Chondrocyte (in vitro differentiated cells): Measurements from ENCODE around the gene COG5. TPM values are rescaled to one million over a fixed set of nuclear protein-coding genes. Genes with fewer than 3 reads are reported as not detected.

ENCODE experiments used
- DNase-seq: peaks from one replicate; pipeline ENCODE4 v3.0.0; 2021; ENCODE audit warnings: mixed read lengths, low spot score
- H3K27ac Mint-ChIP-seq: one replicate; pipeline ENCODE4 v1.8.0; 2021; ENCODE audit warnings: mild to moderate bottlenecking, moderate library complexity, mixed read lengths; ENCODE audit not compliant: unreplicated experiment
- H3K27me3 Mint-ChIP-seq: 2 replicates; pipeline ENCODE4 v1.8.0; 2021; ENCODE audit warnings: low read depth, mixed read lengths
- H3K36me3 Mint-ChIP-seq: 2 replicates; pipeline ENCODE4 v1.8.0; 2021; ENCODE audit warnings: low read depth, mixed read lengths
- H3K4me1 Mint-ChIP-seq: 2 replicates; pipeline ENCODE4 v1.8.0; 2021; ENCODE audit warnings: low read depth, mild to moderate bottlenecking, mixed read lengths
- H3K4me3 Mint-ChIP-seq: one replicate; pipeline ENCODE4 v1.8.0; 2021; ENCODE audit warnings: mild to moderate bottlenecking, moderate library complexity, mixed read lengths; ENCODE audit not compliant: unreplicated experiment
- H3K9me3 Mint-ChIP-seq: 2 replicates; pipeline ENCODE4 v1.8.0; 2021; ENCODE audit warnings: low read depth, mixed read lengths
- CTCF ChIP-seq: fragments of 200-600 bp; sonication (generic); IDR thresholded peaks from 2 replicates; pipeline ENCODE4 v1.5.0; 2021; ENCODE audit warnings: antibody characterized with exemption, mild to moderate bottlenecking, moderate library complexity
- long read RNA-seq: library from polyadenylated mRNA; stranded (forward); transcript quantifications from one replicate; pipeline ENCODE4 v2.0.0, GENCODE V29; 2021
- total RNA-seq: library from RNA; stranded (reverse); gene quantifications from 3 replicates; pipeline ENCODE4 v1.2.1, GENCODE V29; 2021

COG5 gene
- 52.8 to 56.6 TPM (median 53.8 TPM) in 3 replicates for total RNA-seq
- long read RNA-seq, full-length matches to known transcripts, result 80 of 97 reads
- long read RNA-seq, partial matches to known transcripts, result 3 of 97 reads
- long read RNA-seq, other reads (novel, unspliced or antisense), result 14 of 97 reads

GRCh38 chr7:107563775-107564552 is at the start of gene COG5, which contains the start of gene DUS4L:
COG5 (minus strand) TSS chr7:107563920; CDS start chr7:107563896, 24 bp downstream.
DUS4L (plus strand) TSS chr7:107563971; CDS start chr7:107567071, 3,100 bp downstream.
- no peaks in the 10 kb centered on the region for H3K9me3 Mint-ChIP-seq
- no peak for DNase-seq
- H3K27ac Mint-ChIP-seq, result peak within 1 kb of the TSS; percentile 86
- H3K27me3 Mint-ChIP-seq, result no peaks in the 10 kb centered on the region
- peak within 1 kb of the TSS; percentile 92 for H3K4me3 Mint-ChIP-seq
- H3K4me1 Mint-ChIP-seq, result peaks cover 58% of the 10 kb centered on the region
- no peak for TF ChIP-seq CTCF
- no peaks in the 10 kb centered on the region for H3K36me3 Mint-ChIP-seq

- DNase-seq, result no peak
- no peaks in the 10 kb centered on the region for H3K4me1 Mint-ChIP-seq
- peaks cover 31% of the 10 kb centered on the region for H3K36me3 Mint-ChIP-seq
- no peaks in the 10 kb centered on the region for H3K27me3 Mint-ChIP-seq
- no peak overlapping the region for H3K4me3 Mint-ChIP-seq
- H3K27ac Mint-ChIP-seq, result no peak overlapping the region
- no peaks in the 10 kb centered on the region for H3K9me3 Mint-ChIP-seq
- TF ChIP-seq CTCF, result no peak
Measured at GRCh38 chr7:107613439-107613838, 49.7 kb upstream of the COG5 start.

- Mint-ChIP-seq H3K36me3 (peaks cover 18% of the 10 kb centered on the region), H3K4me1 (no peaks in the 10 kb centered on the region), H3K4me3 (no peak overlapping the region), H3K27ac (no peak overlapping the region), H3K27me3 (no peaks in the 10 kb centered on the region), H3K9me3 (no peaks in the 10 kb centered on the region)
- TF ChIP-seq CTCF, result no peak
- no peak for DNase-seq
Measured at GRCh38 chr7:107610323-107610722, 46.6 kb upstream of the COG5 start.

- Mint-ChIP-seq H3K9me3 (no peaks in the 10 kb centered on the region), H3K4me1 (no peaks in the 10 kb centered on the region), H3K27me3 (no peaks in the 10 kb centered on the region), H3K4me3 (no peak overlapping the region), H3K27ac (no peak overlapping the region), H3K36me3 (peaks cover 15% of the 10 kb centered on the region)
- no peak for TF ChIP-seq CTCF
- DNase-seq, result no peak
Measured at GRCh38 chr7:107609811-107610261, 46.1 kb upstream of the COG5 start.

GRCh38 chr7:107606303-107606702 is 42.6 kb upstream of the COG5 start:
- no peaks in the 10 kb centered on the region for H3K27me3 Mint-ChIP-seq

More at GRCh38 chr7:107606303-107606702, 42.6 kb upstream of the COG5 start:
- no peak for TF ChIP-seq CTCF
- Mint-ChIP-seq H3K9me3 (no peaks in the 10 kb centered on the region), H3K4me1 (no peaks in the 10 kb centered on the region), H3K36me3 (peaks cover 9% of the 10 kb centered on the region), H3K4me3 (no peak overlapping the region), H3K27ac (no peak overlapping the region)
- no peak for DNase-seq
